OCI-LY1 (cell line): ENCODE results near the gene PLXDC1.
"Not testable (repeated sequence)": the region's sequence is repeated elsewhere in the genome, so short reads cannot be mapped to it uniquely, and the experiment has no call there.

Experiments
- H2AFZ ChIP-seq: fragments of 200-600 bp; sonication (generic), shearing (Covaris generic); 2 replicates; pipeline ENCODE4 v1.6.0; 2014; ENCODE audit warnings: antibody characterized with exemption, mild to moderate bottlenecking, low read length
- H3F3A ChIP-seq: fragments of 200-600 bp; sonication (generic), shearing (Covaris generic); 2 replicates; pipeline ENCODE4 v1.6.0; 2014; ENCODE audit warnings: mild to moderate bottlenecking, antibody characterized with exemption, low read length, moderate library complexity; ENCODE audit not compliant: insufficient read depth
- H3K27ac ChIP-seq: fragments of 200-600 bp; sonication (generic); 2 replicates; pipeline ENCODE4 v1.5.1; 2014; ENCODE audit warnings: low read length, mixed run types, mild to moderate bottlenecking, low read depth; ENCODE audit not compliant: poor library complexity, severe bottlenecking
- H3K27me3 ChIP-seq: fragments of 200-600 bp; sonication (generic); 2 replicates; pipeline ENCODE4 v1.6.0; 2014; ENCODE audit warnings: antibody characterized with exemption, mild to moderate bottlenecking, low read length, moderate library complexity; ENCODE audit not compliant: insufficient read depth
- H3K36me3 ChIP-seq: fragments of 200-600 bp; sonication (generic); 2 replicates; pipeline ENCODE4 v1.6.1; 2014; ENCODE audit warnings: mild to moderate bottlenecking, antibody characterized with exemption, low read length, moderate library complexity, mixed read lengths; ENCODE audit not compliant: insufficient read depth
- H3K4me1 ChIP-seq: fragments of 200-600 bp; sonication (generic); 2 replicates; pipeline ENCODE4 v1.5.1; 2014; ENCODE audit warnings: mild to moderate bottlenecking, low read length, moderate library complexity; ENCODE audit not compliant: insufficient read depth, severe bottlenecking
- H3K4me2 ChIP-seq: fragments of 200-600 bp; sonication (generic), shearing (Covaris generic); 2 replicates; pipeline ENCODE4 v1.6.1; 2014; ENCODE audit warnings: low read length
- H3K4me3 ChIP-seq: fragments of 200-600 bp; sonication (generic); 2 replicates; pipeline ENCODE4 v1.5.1; 2014; ENCODE audit warnings: low read length, low read depth, mild to moderate bottlenecking, mixed read lengths; ENCODE audit not compliant: poor library complexity, severe bottlenecking
- H3K79me2 ChIP-seq: fragments of 200-600 bp; shearing (Covaris generic); 2 replicates; pipeline ENCODE4 v1.6.1; 2016; ENCODE audit warnings: mixed run types, low read length, mixed read lengths; ENCODE audit not compliant: insufficient read depth
- H3K9ac ChIP-seq: fragments of 200-600 bp; sonication (generic), shearing (Covaris generic); 2 replicates; pipeline ENCODE4 v1.6.1; 2014; ENCODE audit warnings: mild to moderate bottlenecking, low read length, mixed read lengths
- H3K9me2 ChIP-seq: fragments of 200-600 bp; sonication (generic), shearing (Covaris generic); 2 replicates; pipeline ENCODE4 v1.6.1; 2014; ENCODE audit warnings: low read depth, mild to moderate bottlenecking, low read length, mixed read lengths
- H3K9me3 ChIP-seq: fragments of 200-600 bp; shearing (Covaris generic); 2 replicates; pipeline ENCODE4 v1.6.1; 2014; ENCODE audit warnings: low read length, mixed read lengths
- H4K20me1 ChIP-seq: fragments of 200-600 bp; sonication (generic), shearing (Covaris generic); 2 replicates; pipeline ENCODE4 v1.6.0; 2016; ENCODE audit warnings: mild to moderate bottlenecking, low read length; ENCODE audit not compliant: insufficient read depth
- CTCF ChIP-seq: fragments of 200-600 bp; sonication (generic), shearing (Covaris generic); IDR thresholded peaks from 2 replicates; pipeline ENCODE4 v1.5.1; 2017; ENCODE audit warnings: mild to moderate bottlenecking, antibody characterized with exemption, low read length, moderate library complexity, mixed read lengths
- EZH2 ChIP-seq: fragments of 200-600 bp; sonication (generic), shearing (Covaris generic); IDR thresholded peaks from 2 replicates; pipeline ENCODE4 v1.8.0; 2017; ENCODE audit warnings: borderline replicate concordance, mixed run types, mild to moderate bottlenecking, antibody characterized with exemption, low read length, moderate library complexity, mixed read lengths

The PLXDC1 gene

GRCh38 chr17:39131616-39132015 lies 19.8 kb downstream of the PLXDC1 start:
- no peaks in the 10 kb centered on the region for H4K20me1 ChIP-seq
- no peaks in the 10 kb centered on the region for H3K9me3 ChIP-seq
- TF ChIP-seq CTCF = no peak
- TF ChIP-seq EZH2 = no peak
- H3K4me2 ChIP-seq = no peak overlapping the region
- H2AFZ ChIP-seq = no peak overlapping the region
- no peaks in the 10 kb centered on the region for H3K9me2 ChIP-seq
- H3K4me1 ChIP-seq = no peaks in the 10 kb centered on the region
- no peak overlapping the region for H3K4me3 ChIP-seq
- no peak overlapping the region for H3K27ac ChIP-seq
- no peaks in the 10 kb centered on the region for H3K36me3 ChIP-seq
- no peak overlapping the region for H3K9ac ChIP-seq
- H3K27me3 ChIP-seq = peaks cover 7% of the 10 kb centered on the region; the same call in 1 of the 2 replicates
- no peaks in the 10 kb centered on the region for H3K79me2 ChIP-seq
- H3F3A ChIP-seq = no peaks in the 10 kb centered on the region

- H3K79me2 ChIP-seq = no peaks in the 10 kb centered on the region
- H4K20me1 ChIP-seq = no peaks in the 10 kb centered on the region
- H3K36me3 ChIP-seq = no peaks in the 10 kb centered on the region
- no peak overlapping the region for H3K4me2 ChIP-seq
- H3K9me2 ChIP-seq = no peaks in the 10 kb centered on the region
- H3K9ac ChIP-seq = no peak overlapping the region
- no peak for TF ChIP-seq EZH2
- TF ChIP-seq CTCF = no peak
- peaks cover 7% of the 10 kb centered on the region; the same call in 1 of the 2 replicates for H3K27me3 ChIP-seq
- H3K27ac ChIP-seq = no peak overlapping the region
- H2AFZ ChIP-seq = no peak overlapping the region
- H3F3A ChIP-seq = no peaks in the 10 kb centered on the region
- H3K4me3 ChIP-seq = no peak overlapping the region
- H3K4me1 ChIP-seq = no peaks in the 10 kb centered on the region
- H3K9me3 ChIP-seq = no peaks in the 10 kb centered on the region
Observed at GRCh38 chr17:39130205-39130604, 21.2 kb downstream of the PLXDC1 start.

GRCh38 chr17:39129544-39129943 lies 21.9 kb downstream of the PLXDC1 start:
- H3K4me2 ChIP-seq, H3K27ac ChIP-seq, H3F3A ChIP-seq, H3K9ac ChIP-seq, H3K9me2 ChIP-seq, H2AFZ ChIP-seq, H3K36me3 ChIP-seq, H3K27me3 ChIP-seq, H3K4me1 ChIP-seq, H3K79me2 ChIP-seq, H4K20me1 ChIP-seq, H3K4me3 ChIP-seq, H3K9me3 ChIP-seq: not testable (repeated sequence)

GRCh38 chr17:39126436-39126835 lies 25.0 kb downstream of the PLXDC1 start:
- Histone ChIP-seq H3K9me3 (no peaks in the 10 kb centered on the region), H4K20me1 (no peaks in the 10 kb centered on the region), H3K27me3 (no peaks in the 10 kb centered on the region), H3K27ac (no peak overlapping the region), H3K79me2 (no peaks in the 10 kb centered on the region), H3F3A (no peaks in the 10 kb centered on the region), H3K36me3 (no peaks in the 10 kb centered on the region), H3K9ac (no peak overlapping the region), H3K9me2 (no peaks in the 10 kb centered on the region), H3K4me3 (no peak overlapping the region), H3K4me1 (no peaks in the 10 kb centered on the region), H3K4me2 (no peak overlapping the region), H2AFZ (no peak overlapping the region)
- TF ChIP-seq EZH2 (no peak), CTCF (no peak)
